HG03558 (cell line): ENCODE results near the gene RNF113B.
A peak's percentile ranks its signal among the peaks of the same experiment; 100 is the strongest.

Source experiments
- ATAC-seq: cut with Tn5 transposase; IDR thresholded peaks from one replicate; pipeline ENCODE4 v1.9.1; 2021; ENCODE audit warnings: moderate number of reproducible peaks; ENCODE audit not compliant: unreplicated experiment; ENCODE audit errors: extremely low read depth

The RNF113B gene

DNA sequence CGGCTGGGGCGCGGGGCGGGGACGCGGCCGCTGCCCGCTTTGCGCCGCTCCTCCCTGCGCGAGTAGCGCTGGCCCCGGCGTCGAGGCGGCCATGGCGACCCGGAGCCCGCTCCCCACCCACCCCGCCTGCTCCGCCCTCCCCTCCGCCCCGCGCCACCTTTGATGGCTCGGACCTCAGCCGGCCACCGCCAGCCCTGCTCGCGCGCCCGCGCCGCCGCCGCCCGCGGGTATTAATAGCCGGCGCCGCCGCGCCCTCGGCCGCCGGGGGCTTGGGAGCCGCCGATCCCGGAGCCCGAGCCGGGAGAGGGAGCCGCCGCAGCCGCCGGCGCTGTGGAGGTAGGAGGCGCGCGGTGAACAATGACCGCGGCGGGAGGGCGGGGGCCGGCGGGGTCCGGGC is 33.9 kb downstream of the RNF113B start:
- peak; percentile 15 for ATAC-seq

DNA sequence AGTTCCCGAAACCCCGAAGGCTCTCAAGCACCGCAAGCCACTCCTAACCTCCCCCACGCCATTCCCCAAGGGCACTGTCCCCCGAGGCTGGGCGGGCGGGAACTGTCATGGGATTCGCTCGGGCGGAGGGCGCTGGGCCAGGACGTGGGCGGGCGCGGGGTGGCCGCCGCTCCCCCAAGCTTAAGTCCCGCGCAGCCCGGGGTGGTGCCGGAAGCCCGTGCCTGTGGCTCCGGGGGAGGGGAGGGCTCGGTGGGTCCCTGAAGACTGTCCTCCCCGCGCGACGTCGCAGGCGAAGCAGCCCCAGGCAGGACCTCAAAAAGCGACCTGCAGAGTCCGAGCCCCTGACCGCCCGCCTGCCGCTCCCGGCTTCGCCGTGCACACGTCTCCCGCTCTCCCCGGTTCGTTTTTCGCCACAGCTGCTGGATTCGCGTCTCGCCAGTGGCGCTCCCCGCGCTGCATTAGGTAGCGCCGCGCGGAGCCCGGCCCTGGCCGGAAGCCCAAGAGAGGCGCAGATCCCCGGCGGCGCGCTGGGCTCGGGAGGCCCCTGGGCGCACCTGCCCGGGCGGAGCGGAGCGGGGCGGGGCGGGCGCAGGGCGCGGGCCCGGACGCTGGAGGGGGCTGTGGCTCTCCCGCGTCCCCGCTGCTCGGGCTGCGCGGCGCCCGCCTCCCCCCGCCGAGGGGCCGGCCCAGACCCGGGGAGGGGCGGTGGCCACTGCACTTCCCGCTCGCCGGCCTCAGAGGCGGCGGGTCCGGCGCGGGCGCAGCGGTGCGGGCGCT is 34.5 kb downstream of the RNF113B start, which contains the start of gene FARP1:
Gene FARP1, plus strand, starts transcription at position 715 of the 777 bp plus-strand sequence. CDS start 70,149 bp downstream, outside the sequence.
- ATAC-seq, result peak; percentile 52

DNA sequence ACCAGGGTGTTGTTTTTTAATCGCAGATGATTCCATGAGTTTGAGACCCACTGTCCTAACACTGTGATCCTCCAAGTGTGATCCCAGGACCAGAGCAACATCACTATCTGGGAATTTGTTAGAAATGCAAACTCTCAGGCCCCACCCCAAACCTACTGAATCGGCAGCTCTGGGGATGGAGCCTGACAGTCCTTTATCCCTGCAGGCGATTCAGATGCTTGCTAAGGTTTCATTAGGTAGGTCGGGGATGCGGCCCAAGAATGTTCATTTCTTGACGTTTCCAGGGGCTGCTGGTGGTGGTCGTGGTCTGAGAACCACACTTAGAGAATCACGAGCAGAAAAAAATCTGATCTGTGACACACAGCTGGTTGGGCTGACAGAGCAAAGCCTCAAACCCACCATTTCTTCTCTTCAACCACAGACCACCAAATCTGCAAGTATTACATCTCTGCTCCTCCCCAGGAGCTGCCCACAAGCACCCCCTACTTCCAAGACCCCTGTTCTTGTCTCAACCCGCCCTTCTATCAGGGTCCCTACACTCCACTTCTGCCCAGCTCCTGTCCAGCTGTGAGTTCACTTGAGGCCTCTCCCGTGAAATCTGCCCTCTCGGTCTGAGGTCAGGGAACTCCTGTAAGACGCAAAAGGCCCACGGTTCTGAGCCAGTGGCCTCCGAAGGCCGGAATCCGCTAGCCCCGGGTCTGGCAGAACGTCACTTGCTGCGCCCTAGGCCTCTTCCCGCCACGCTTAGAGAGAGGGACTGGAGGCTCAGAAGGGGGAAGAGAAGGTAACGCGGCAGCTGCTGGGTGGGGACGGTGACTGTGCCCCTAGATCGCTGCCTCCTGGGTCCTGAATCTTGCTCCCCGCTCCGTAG is 35.3 kb downstream of the RNF113B start:
- no peak for ATAC-seq

DNA sequence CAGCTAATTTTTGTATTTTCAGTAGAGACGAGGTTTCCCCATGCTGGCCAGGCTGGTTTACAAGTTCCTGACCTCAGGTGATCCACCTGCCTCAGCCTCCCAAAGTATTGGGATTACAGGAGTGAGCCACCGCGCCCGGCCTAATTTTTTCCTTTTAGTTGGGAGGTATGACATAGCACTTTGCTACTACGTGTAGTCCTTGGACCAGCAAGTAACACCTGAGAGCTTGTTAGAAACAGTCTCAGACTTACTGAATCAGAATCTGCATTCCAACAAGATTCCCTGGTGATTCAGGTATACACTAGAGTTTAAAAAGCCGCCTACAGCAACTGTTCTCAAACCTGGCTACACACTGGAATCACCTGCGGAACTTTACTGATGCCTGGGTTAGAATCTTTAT is 36.0 kb downstream of the RNF113B start:
- ATAC-seq, result no peak

DNA sequence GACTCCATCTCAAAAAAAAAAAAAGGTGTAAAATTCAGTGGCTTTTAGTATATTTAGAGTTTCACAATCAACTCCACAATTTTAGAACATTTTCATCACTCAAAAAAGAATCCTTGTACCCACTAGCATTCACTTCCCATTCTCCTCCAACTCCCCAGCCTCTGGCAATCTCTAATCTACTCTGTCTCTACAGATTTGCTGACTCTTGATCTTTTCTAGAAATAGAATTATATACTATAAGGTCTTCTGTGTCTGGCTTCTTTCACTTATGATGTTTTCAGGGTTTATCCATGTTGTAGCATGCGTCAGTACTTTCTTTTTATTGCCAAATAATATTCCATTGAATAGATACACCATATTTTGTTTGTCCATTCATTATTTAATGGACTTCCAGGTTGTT is 42.2 kb downstream of the RNF113B start:
- ATAC-seq, result no peak

DNA sequence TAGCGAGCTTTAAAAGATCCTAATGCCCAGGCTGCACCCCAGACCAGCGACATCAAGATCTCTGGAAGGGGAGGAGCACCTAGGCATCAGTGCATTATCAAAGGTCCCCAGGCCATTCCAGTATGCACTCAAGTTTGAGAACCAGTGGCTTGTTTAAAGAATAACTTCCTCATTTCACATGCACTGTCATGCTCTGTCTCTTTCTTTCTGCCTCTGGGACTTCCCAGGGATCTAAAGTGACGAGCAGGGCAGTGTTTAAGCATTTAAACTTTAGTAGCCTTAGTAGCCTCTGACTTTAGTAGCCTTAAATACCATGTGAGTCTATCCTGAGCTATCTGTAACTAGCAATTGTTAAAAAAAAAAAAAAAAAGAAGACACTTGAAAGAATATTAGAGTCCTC is 43.1 kb downstream of the RNF113B start:
- peak; percentile 83 for ATAC-seq

- no peak for ATAC-seq
These were observed 47.9 kb downstream of the RNF113B start for GRCh38 chr13:98129059-98129746.
